GM12873 (cell line): Measurements from ENCODE around the gene SLC17A9.

Experiments
- CTCF ChIP-seq: IDR thresholded peaks from 2 replicates; pipeline ENCODE4 v1.5.1; 2012; ENCODE audit warnings: low read depth, mild to moderate bottlenecking, moderate library complexity, low read length, control low read depth; ENCODE audit not compliant: insufficient read depth; ENCODE audit errors: missing control alignments

SLC17A9 gene

GRCh38 chr20:63015662-63016361 is 63.3 kb downstream of the SLC17A9 start:
- TF ChIP-seq CTCF, result no peak

- TF ChIP-seq CTCF, result no peak
Observed at GRCh38 chr20:63016514-63017075, 64.1 kb downstream of the SLC17A9 start.

GRCh38 chr20:63017076-63017825 is 64.7 kb downstream of the SLC17A9 start:
- no peak for TF ChIP-seq CTCF

- TF ChIP-seq CTCF, result no peak
Observed at GRCh38 chr20:63017826-63018411, 65.4 kb downstream of the SLC17A9 start.
